MM.1S (cell line): ENCODE data around the gene LRRC8D.

ENCODE experiments used
- EZH2 ChIP-seq: fragments of 300-600 bp; sonication (generic); optimal IDR thresholded peaks from 2 replicates; pipeline ENCODE3; 2017; ENCODE audit warnings: low read depth, mild to moderate bottlenecking, antibody characterized with exemption, low read length, mixed read lengths
- EZH2phosphoT487 ChIP-seq: fragments of 300-600 bp; sonication (generic); IDR thresholded peaks from 2 replicates; pipeline ENCODE4 v1.6.1; 2018; ENCODE audit warnings: antibody characterized with exemption, low read length
- TF ChIP-seq, protein P1 (sequence below): fragments of 300-600 bp; sonication (generic); IDR thresholded peaks from 2 replicates; pipeline ENCODE4 v1.5.1; 2016; ENCODE audit warnings: antibody characterized with exemption, low read length, mixed read lengths

DNA sequence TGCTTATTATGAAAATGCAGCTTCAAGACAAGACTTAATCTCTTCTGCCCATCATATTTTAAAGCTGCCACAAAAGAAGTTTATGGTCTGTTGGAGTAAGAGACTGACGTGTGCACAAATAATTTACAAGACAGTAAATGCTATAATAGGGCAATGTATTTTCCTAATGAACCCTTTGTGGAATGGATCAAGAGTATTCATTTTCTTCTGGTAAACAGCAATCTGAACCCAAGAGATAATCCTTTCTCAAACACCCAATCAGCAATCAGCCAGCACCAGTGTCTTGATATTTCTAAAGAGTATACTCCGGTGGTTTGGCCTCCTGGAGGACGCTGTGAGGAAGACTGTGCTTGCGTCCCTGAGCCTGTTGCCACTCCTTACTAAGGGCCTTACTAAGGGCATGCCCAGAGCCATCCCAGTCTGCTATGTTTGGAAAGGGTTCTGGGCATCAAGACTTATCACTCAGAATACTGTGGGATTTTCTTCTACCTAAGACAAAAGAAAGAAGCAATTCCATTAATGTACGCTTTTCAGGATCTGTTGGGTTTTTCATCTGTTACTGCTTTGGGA, 48.8 kb upstream of the LRRC8D start:
- TF ChIP-seq, protein P1, sequence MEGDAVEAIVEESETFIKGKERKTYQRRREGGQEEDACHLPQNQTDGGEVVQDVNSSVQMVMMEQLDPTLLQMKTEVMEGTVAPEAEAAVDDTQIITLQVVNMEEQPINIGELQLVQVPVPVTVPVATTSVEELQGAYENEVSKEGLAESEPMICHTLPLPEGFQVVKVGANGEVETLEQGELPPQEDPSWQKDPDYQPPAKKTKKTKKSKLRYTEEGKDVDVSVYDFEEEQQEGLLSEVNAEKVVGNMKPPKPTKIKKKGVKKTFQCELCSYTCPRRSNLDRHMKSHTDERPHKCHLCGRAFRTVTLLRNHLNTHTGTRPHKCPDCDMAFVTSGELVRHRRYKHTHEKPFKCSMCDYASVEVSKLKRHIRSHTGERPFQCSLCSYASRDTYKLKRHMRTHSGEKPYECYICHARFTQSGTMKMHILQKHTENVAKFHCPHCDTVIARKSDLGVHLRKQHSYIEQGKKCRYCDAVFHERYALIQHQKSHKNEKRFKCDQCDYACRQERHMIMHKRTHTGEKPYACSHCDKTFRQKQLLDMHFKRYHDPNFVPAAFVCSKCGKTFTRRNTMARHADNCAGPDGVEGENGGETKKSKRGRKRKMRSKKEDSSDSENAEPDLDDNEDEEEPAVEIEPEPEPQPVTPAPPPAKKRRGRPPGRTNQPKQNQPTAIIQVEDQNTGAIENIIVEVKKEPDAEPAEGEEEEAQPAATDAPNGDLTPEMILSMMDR = no peak
- TF ChIP-seq EZH2 (no peak), EZH2phosphoT487 (no peak)
